A673 (cell line): ENCODE results near the gene NOX3. TPM values are rescaled to one million over a fixed set of nuclear protein-coding genes. Genes with fewer than 3 reads are reported as not detected.

Source experiments
- BruUV-seq: library from RNA; stranded (reverse); fragments of 400-500 nt; replicated peaks from 2 replicates; lab custom pipeline; 2021; lab: Mats Ljungman, UMichigan
- CTCF ChIA-PET: fragments of 300-600 bp; sonication (Branson Sonifier 250); formaldehyde crosslinking; loops from one replicate; lab custom pipeline; 2022; ENCODE audit warnings: antibody characterized with exemption; lab: Charles Lee
- POLR2A ChIA-PET: fragments of 300-600 bp; sonication (Branson Sonifier 250); formaldehyde crosslinking; loops from one replicate; lab custom pipeline; 2022; ENCODE audit warnings: antibody characterized with exemption; ENCODE audit not compliant: low non-redundant PET; lab: Charles Lee
- DNase-seq: peaks from one replicate; pipeline ENCODE4 v3.0.0-alpha.2; 2015; ENCODE audit warnings: low spot score
- H3K27ac ChIP-seq: fragments of 200-600 bp; sonication (generic); 2 replicates; pipeline ENCODE4 v1.5.1; 2016; ENCODE audit warnings: mixed run types, low read depth, mild to moderate bottlenecking, mixed read lengths, antibody characterized with exemption, low read length; ENCODE audit not compliant: poor library complexity, severe bottlenecking
- H3K27me3 ChIP-seq: fragments of 200-600 bp; sonication (generic); replicated peaks from 2 replicates; pipeline ENCODE4 v1.6.1; 2017; ENCODE audit warnings: mixed run types, low read depth, mild to moderate bottlenecking, mixed read lengths, antibody characterized with exemption, low read length; ENCODE audit not compliant: insufficient read depth, poor library complexity
- H3K36me3 ChIP-seq: fragments of 200-600 bp; sonication (generic); 2 replicates; pipeline ENCODE4 v1.6.1; 2016; ENCODE audit warnings: mixed run types, mild to moderate bottlenecking, mixed read lengths, antibody characterized with exemption, low read length; ENCODE audit not compliant: insufficient read depth, poor library complexity, severe bottlenecking
- H3K4me1 ChIP-seq: fragments of 200-600 bp; sonication (generic); 2 replicates; pipeline ENCODE4 v1.6.1; 2017; ENCODE audit warnings: mixed run types, mild to moderate bottlenecking, mixed read lengths, antibody characterized with exemption, low read length; ENCODE audit not compliant: insufficient read depth, poor library complexity, severe bottlenecking
- H3K4me3 ChIP-seq: fragments of 200-600 bp; sonication (generic); 2 replicates; pipeline ENCODE4 v1.5.1; 2016; ENCODE audit warnings: low read depth, mixed run types, mild to moderate bottlenecking, mixed read lengths, low read length; ENCODE audit not compliant: poor library complexity, severe bottlenecking
- H3K9me3 ChIP-seq: fragments of 200-600 bp; sonication (generic); 2 replicates; pipeline ENCODE4 v1.6.1; 2016; ENCODE audit warnings: mixed run types, low read depth, mild to moderate bottlenecking, mixed read lengths, antibody characterized with exemption, low read length; ENCODE audit not compliant: poor library complexity, severe bottlenecking
- EZH2 ChIP-seq: fragments of 200-600 bp; sonication (generic); IDR thresholded peaks from 2 replicates; pipeline ENCODE4 v1.6.1; 2017; ENCODE audit warnings: borderline replicate concordance, low read depth, mild to moderate bottlenecking, mixed read lengths, antibody characterized with exemption, low read length; ENCODE audit not compliant: poor library complexity, severe bottlenecking
- intact Hi-C: fragments of 100-400 bp; cut with micrococcal nuclease; formaldehyde crosslinking; loops from one replicate; pipeline ENCODE4 v1.10.0; 2022; ENCODE audit not compliant: unreplicated experiment
- total RNA-seq: library from RNA; stranded (reverse); gene quantifications from 2 replicates; pipeline ENCODE4 v1.2.3, GENCODE V29; 2021
- TF ChIP-seq, protein P1 (sequence below): fragments of 300-800, 200-600 bp; sonication (generic); conservative IDR thresholded peaks from 2 replicates; pipeline ENCODE4 v1.5.1; 2017; ENCODE audit warnings: low read depth, mild to moderate bottlenecking, antibody characterized with exemption, low read length, moderate library complexity, mixed read lengths

NOX3 gene
- total RNA-seq, 1 experiment from 2014 or later: not detected

GRCh38 chr6:155449450-155450239 lies 6.0 kb downstream of the NOX3 start:
- Histone ChIP-seq H3K27me3 (no peaks in the 10 kb centered on the region), H3K27ac (no peak overlapping the region), H3K4me1 (peaks cover 13% of the 10 kb centered on the region), H3K4me3 (no peak overlapping the region), H3K9me3 (no peaks in the 10 kb centered on the region), H3K36me3 (no peaks in the 10 kb centered on the region)
- ChIA-PET POLR2A (no interaction called here), CTCF (no interaction called here)
- DNase-seq: peak; percentile 21
- intact Hi-C loops: no loop called here
- no TSS peak for BruUV-seq
- no peak for TF ChIP-seq EZH2
- TF ChIP-seq, protein P1, sequence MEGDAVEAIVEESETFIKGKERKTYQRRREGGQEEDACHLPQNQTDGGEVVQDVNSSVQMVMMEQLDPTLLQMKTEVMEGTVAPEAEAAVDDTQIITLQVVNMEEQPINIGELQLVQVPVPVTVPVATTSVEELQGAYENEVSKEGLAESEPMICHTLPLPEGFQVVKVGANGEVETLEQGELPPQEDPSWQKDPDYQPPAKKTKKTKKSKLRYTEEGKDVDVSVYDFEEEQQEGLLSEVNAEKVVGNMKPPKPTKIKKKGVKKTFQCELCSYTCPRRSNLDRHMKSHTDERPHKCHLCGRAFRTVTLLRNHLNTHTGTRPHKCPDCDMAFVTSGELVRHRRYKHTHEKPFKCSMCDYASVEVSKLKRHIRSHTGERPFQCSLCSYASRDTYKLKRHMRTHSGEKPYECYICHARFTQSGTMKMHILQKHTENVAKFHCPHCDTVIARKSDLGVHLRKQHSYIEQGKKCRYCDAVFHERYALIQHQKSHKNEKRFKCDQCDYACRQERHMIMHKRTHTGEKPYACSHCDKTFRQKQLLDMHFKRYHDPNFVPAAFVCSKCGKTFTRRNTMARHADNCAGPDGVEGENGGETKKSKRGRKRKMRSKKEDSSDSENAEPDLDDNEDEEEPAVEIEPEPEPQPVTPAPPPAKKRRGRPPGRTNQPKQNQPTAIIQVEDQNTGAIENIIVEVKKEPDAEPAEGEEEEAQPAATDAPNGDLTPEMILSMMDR: no peak

GRCh38 chr6:155448668-155449449 lies 6.8 kb downstream of the NOX3 start:
- CTCF ChIA-PET: no interaction called here
- peaks cover 13% of the 10 kb centered on the region for H3K4me1 ChIP-seq
- POLR2A ChIA-PET: no interaction called here
- no peak overlapping the region for H3K4me3 ChIP-seq
- no peaks in the 10 kb centered on the region for H3K27me3 ChIP-seq
- H3K27ac ChIP-seq: no peak overlapping the region
- intact Hi-C loops: no loop called here
- DNase-seq: peak; percentile 9
- BruUV-seq: no TSS peak
- no peaks in the 10 kb centered on the region for H3K9me3 ChIP-seq
- no peaks in the 10 kb centered on the region for H3K36me3 ChIP-seq
- no peak for TF ChIP-seq EZH2
- TF ChIP-seq, protein P1: no peak

GRCh38 chr6:155447949-155448348 lies 7.7 kb downstream of the NOX3 start:
- ChIA-PET POLR2A (no interaction called here), CTCF (no interaction called here)
- DNase-seq: no peak
- no peak overlapping the region for H3K27ac ChIP-seq
- no peak overlapping the region for H3K4me3 ChIP-seq
- H3K36me3 ChIP-seq: no peaks in the 10 kb centered on the region
- intact Hi-C loops: no loop called here
- H3K27me3 ChIP-seq: no peaks in the 10 kb centered on the region
- BruUV-seq: no TSS peak
- peaks cover 13% of the 10 kb centered on the region for H3K4me1 ChIP-seq
- no peaks in the 10 kb centered on the region for H3K9me3 ChIP-seq
- TF ChIP-seq, protein P1: no peak
